Activated T-cell treated with anti-CD3 and anti-CD28 coated beads for 4 hours (primary cell): ENCODE data around the gene CSRNP2.
A peak's percentile ranks its signal among the peaks of the same experiment; 100 is the strongest.
"Not testable (repeated sequence)": the region's sequence is repeated elsewhere in the genome, so short reads cannot be mapped to it uniquely, and the experiment has no call there.

Experiments used
- DNase-seq: peaks from one replicate; pipeline ENCODE4 v3.0.0-alpha.2; 2020

Gene CSRNP2

DNA sequence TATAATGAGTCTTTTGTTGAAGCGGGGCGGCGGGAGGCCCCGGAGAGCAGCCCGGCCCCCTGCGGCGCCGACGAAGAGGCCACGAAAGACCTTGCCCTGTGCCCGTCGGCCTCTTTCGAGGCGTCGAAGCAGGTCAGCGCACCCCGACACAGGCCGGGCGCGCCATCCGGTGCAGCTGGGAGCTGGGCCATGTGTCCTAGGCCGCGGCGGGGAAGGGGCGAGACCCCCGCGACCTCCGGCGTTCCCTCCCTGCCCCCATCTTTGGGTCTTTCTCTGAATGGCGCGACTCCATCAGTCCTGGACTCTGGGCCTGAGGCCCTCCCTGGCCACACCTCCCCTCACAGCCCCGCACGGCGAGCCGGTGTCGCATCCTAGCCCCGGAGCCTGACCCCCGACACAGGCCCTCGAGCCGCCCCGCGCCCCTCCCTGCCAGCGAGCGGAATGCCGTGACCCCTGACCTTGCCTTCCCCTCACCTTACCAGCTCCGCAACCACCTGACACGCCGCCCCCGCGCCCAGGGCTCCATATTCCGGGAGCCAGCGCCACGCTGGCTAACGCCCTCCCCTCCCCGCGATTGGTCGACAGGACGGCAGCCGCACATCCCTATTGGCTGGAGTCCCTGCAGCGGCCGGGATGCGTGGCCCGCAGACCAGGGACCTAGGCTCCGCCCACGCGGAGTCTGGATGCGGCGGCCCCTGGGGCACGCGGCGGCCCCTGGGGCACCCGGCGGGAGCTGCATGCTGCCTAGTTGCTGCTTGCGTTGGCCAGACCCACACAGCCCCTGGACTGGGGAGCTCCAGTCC, 57.4 kb downstream of the CSRNP2 start, which contains the start of gene SLC11A2:
SLC11A2 (minus strand) TSS at position 549 of the 803 bp plus-strand sequence. CDS start 15,656 bp downstream, outside the sequence.
- DNase-seq, result peak; percentile 84

GRCh38 chr12:51025338-51025835, 58.0 kb downstream of the CSRNP2 start:
- DNase-seq, result peak; percentile 7

GRCh38 chr12:51023625-51024382, 59.6 kb downstream of the CSRNP2 start:
- DNase-seq, result no peak

DNA sequence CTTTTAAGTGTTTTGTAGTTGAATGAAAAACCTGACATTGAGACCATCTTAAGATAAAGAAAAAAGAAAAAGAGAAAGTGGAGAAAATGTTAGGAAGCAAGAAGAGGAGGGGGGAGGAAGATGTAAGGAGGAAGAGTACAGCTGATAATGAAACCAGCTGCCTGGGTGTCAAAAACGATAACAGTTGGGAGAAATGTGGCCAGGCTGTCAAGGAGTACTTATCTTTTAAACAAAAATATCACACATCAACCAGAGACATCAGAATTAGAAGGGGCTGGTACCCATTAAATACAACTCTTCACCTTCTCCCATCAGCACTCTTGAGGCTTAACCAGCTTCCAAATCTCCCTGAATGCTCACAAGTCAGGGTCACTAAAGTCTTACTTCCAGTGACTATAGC, 61.7 kb downstream of the CSRNP2 start:
- DNase-seq, result no peak

- no peak for DNase-seq
Observed at GRCh38 chr12:51020448-51021182, 62.8 kb downstream of the CSRNP2 start.

GRCh38 chr12:51019927-51020326, 63.5 kb downstream of the CSRNP2 start:
- no peak for DNase-seq

GRCh38 chr12:51018956-51019355, 64.4 kb downstream of the CSRNP2 start:
- no peak for DNase-seq

GRCh38 chr12:51017452-51017851, 65.9 kb downstream of the CSRNP2 start:
- DNase-seq, result no peak

DNA sequence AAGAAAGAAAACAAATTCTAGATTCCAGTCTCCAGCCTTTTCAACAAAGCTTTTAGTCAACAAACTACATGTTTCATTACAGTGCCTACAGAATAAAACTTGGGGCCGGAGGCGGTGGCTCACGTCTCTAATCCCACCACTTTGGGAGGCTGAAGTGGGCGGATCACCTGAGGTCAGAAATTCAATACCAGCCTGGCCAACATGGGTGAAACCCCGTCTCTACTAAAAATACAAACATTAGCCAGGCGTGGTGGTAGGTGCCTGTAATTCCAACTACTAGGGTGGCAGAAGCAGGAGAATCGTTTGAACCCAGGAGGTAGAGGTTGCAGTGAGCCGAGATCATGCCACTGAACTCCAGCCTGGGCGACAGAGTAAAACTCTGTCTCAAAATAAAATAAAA, 68.9 kb downstream of the CSRNP2 start:
- DNase-seq, result not testable (repeated sequence)

DNA sequence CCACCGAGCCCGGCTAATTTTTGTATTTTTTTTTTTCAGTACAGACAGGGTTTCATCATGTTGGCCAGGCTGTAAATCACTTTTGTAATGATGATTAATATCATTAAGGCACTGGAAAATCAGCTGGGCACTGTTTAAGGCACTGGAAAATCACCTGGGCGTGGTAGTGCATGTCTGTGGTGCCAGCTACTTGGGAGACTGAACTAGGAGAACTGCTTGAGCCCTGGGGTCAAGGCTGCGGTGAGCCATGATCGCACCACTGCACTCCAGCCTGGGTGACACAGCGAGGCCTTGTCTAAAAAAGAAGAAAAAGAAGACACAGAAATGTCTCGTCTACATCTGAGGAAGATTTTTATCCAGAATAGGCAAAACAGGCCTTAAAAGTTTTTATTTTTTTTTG, 70.0 kb downstream of the CSRNP2 start:
- DNase-seq, result no peak

DNA sequence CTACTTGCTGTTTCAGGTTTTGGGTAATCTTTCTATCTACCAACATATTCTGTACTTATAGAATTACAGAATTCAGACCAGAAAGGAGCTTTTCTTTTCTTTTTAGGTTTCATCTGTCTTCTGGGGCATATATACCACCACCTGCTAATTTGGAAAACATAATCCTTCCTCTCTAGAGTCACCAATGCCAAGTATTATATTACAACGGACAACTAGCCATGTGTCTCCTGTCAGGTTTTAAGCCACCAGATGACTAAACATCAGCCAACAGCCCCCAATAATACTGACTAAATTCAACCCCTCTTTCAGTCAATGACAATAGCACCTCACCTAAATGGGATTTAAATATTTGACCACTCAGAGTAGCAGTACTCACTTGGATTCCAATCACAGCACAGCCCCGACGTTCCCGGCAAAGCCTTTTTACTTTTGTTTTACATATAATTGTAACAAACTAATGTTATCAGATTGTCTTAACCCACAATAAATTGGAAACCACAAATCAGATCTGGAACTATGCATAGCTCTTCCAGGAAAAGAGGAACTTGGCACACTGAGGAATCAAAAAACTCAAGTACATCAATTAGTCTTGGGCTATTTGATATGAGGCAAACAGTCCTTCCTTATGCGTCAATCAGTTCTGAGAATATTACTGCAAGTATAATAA, 70.7 kb downstream of the CSRNP2 start:
- no peak for DNase-seq

DNA sequence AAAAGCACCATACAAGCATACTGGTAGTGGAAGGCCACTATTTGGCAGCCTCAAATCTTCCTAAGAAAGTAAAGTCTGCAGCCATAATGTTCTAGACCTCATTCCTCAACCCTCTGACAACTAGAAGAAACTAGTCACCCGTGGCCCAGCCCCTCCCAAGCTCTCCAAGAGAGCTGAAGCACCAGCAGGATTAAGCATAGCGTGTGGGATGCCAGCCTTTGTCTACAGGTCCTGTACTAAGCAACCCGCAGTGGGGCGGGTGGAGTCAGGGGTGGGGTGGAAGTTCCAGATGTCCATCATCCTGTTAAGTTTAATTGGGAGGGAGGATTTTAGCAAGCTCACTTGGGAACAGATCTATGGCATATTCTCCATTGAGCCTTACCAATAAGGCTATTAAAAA, 71.4 kb downstream of the CSRNP2 start:
- DNase-seq, result no peak
